HepG2 (cell line): ENCODE data around the gene PDIK1L. TPM values are rescaled to one million over a fixed set of nuclear protein-coding genes. Genes with fewer than 3 reads are reported as not detected.

Source experiments
- LCORL ChIP-seq, 2 experiments: fragments of 450-650 bp in 1 of 2; sonication (generic) in 1 of 2; formaldehyde crosslinking in 1 of 2; IDR thresholded peaks; 2 replicates each; pipeline versions ENCODE4 v1.5.0 to v1.6.1; 2017 to 2020; ENCODE audit warnings: antibody characterized with exemption in 1 of 2, missing genetic modification reagents in 1 of 2
- MED8 ChIP-seq: sonication (generic); formaldehyde crosslinking; IDR thresholded peaks from 2 replicates; pipeline ENCODE4 v1.8.1; 2023; ENCODE audit warnings: mild to moderate bottlenecking, missing genetic modification reagents; ENCODE audit not compliant: insufficient replicate concordance
- MIER2 ChIP-seq: IDR thresholded peaks from 2 replicates; pipeline ENCODE4 v1.6.1; 2016; ENCODE audit warnings: missing biosample characterization, missing genetic modification reagents
- NR1H2 ChIP-seq: sonication (generic); formaldehyde crosslinking; IDR thresholded peaks from 2 replicates; pipeline ENCODE4 v1.8.1; 2022; ENCODE audit warnings: low read depth, missing genetic modification reagents, borderline replicate concordance
- NR2C2 ChIP-seq: sonication (generic); formaldehyde crosslinking; IDR thresholded peaks from 2 replicates; pipeline ENCODE4 v1.4.0; 2020; ENCODE audit warnings: missing genetic modification reagents, mild to moderate bottlenecking, moderate library complexity, borderline replicate concordance
- RXRB ChIP-seq: IDR thresholded peaks from 2 replicates; pipeline ENCODE4 v1.6.1; 2016; ENCODE audit warnings: borderline replicate concordance, missing genetic modification reagents, missing compliant biosample characterization
- TAF1 ChIP-seq: sonication (generic); formaldehyde crosslinking; IDR thresholded peaks from 2 replicates; pipeline ENCODE4 v1.4.0; 2020; ENCODE audit warnings: missing genetic modification reagents
- TCF7L2 ChIP-seq: IDR thresholded peaks from 2 replicates; pipeline ENCODE4 v1.6.1; 2011; ENCODE audit warnings: mild to moderate bottlenecking, low read depth, low read length, moderate library complexity
- ZBTB7A ChIP-seq: sonication (generic); formaldehyde crosslinking; IDR thresholded peaks from 2 replicates; pipeline ENCODE4 v1.8.0; 2022; ENCODE audit warnings: mild to moderate bottlenecking, missing genetic modification reagents
- ZNF44 ChIP-seq: sonication (generic); formaldehyde crosslinking; IDR thresholded peaks from 2 replicates; pipeline ENCODE4 v1.5.1; 2020; ENCODE audit warnings: mild to moderate bottlenecking, missing genetic modification reagents
- ZNF558 ChIP-seq: sonication (generic); formaldehyde crosslinking; IDR thresholded peaks from 2 replicates; pipeline ENCODE4 v1.9.0; 2022; ENCODE audit warnings: mild to moderate bottlenecking, missing genetic modification reagents, borderline replicate concordance
- ZNF768 ChIP-seq: sonication (generic); formaldehyde crosslinking; IDR thresholded peaks from 2 replicates; pipeline ENCODE4 v1.4.0; 2020; ENCODE audit warnings: missing genetic modification reagents
- ZNF788 ChIP-seq: sonication (generic); formaldehyde crosslinking; IDR thresholded peaks from 2 replicates; pipeline ENCODE4 v1.5.0; 2020; ENCODE audit warnings: mild to moderate bottlenecking, missing genetic modification reagents, borderline replicate concordance
- ZSCAN25 ChIP-seq: sonication (generic); formaldehyde crosslinking; IDR thresholded peaks from 2 replicates; pipeline ENCODE4 v1.8.0; 2022; ENCODE audit warnings: mild to moderate bottlenecking, missing genetic modification reagents
- polyA plus RNA-seq, 8 experiments: library from polyadenylated mRNA; depleted of rRNA in 3 of 8; stranded (reverse) in 7 of 8; unstranded in 1 of 8; fragments of >200 nt; fragmentation: Illumina TruSeq in 4 of 8; extraction: Trizol in 4 of 8; gene quantifications; 2 replicates each; pipeline versions ENCODE4 v1.2.1 to v1.2.3, GENCODE V29; 2011 to 2016; ENCODE audit warnings: low read depth in 4 of 8, missing spikeins in 1 of 8, mixed read lengths in 1 of 8; ENCODE audit not compliant: insufficient read depth in 1 of 8
- total RNA-seq, 5 experiments: library from RNA; depleted of rRNA; stranded (reverse); fragments of >200 nt; fragmentation: Illumina TruSeq; extraction: Trizol; gene quantifications; 2 replicates each; pipeline ENCODE4 v1.2.3, GENCODE V29; 2016; ENCODE audit warnings: low read depth in 1 of 5
- TF ChIP-seq, protein P1 (sequence below): sonication (generic); formaldehyde crosslinking; IDR thresholded peaks from 2 replicates; pipeline ENCODE4 v1.5.0; 2020; ENCODE audit warnings: mild to moderate bottlenecking, missing genetic modification reagents
- TF ChIP-seq, protein P2 (sequence below): sonication (generic); formaldehyde crosslinking; IDR thresholded peaks from 2 replicates; pipeline ENCODE4 v1.4.0; 2020; ENCODE audit warnings: missing genetic modification reagents
- TF ChIP-seq, protein P3 (sequence below): sonication (generic); formaldehyde crosslinking; IDR thresholded peaks from 2 replicates; pipeline ENCODE4 v1.4.0; 2020; ENCODE audit warnings: mild to moderate bottlenecking, missing genetic modification reagents
- TF ChIP-seq, protein P4 (sequence below): sonication (generic); formaldehyde crosslinking; IDR thresholded peaks from 2 replicates; pipeline ENCODE4 v1.4.0; 2020; ENCODE audit warnings: missing genetic modification reagents, low read depth, mild to moderate bottlenecking, borderline replicate concordance
- TF ChIP-seq, protein P5 (sequence below): IDR thresholded peaks from 2 replicates; pipeline ENCODE4 v1.6.1; 2012; ENCODE audit warnings: low read length, improper control_type of control experiment

The PDIK1L gene
- total and polyA plus RNA-seq, 2 of the 13 experiments (the other 11 are each of a cell fraction or from before 2014, with no cell fraction given), result 1.9 to 4.6 TPM

DNA sequence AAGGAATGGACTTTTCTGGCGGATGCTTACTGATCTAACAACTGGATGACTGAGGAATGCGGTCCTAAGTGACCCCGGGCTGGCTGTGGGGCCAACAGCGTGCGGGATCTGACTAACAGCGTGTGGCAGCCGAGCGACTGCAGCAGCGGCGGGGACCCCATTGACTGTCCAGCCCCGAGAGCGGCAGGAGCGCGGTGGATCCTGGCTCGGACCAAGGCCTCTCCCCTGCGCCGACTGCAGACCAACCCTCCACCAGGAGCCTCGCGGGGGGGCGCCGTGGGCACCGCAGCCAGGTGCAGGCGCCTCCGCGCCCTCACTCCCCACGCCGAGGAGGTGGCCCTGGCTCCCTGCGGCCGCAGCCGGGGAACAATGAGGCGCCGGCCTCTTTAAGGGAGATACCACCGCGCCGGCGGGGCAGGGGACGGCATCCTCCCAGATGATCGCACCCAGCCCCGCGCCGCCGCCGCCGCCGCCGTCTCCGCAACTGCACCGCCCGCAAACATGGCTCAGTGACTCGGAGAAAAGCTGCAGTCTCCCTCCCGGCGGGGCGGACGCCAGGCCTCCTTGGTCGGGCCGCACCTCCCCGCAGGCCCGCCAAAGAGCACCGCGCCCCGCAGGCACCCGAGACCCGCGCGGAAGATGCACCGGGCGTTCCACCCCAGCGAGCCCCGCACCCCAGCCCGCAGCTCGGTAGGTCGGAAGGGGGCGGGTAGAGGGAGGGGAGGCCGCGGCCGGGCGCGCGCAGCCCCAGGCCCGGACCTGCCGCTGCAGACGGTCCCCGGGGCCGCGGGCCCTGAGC is 694 bp upstream of the PDIK1L start (continued):
- TF ChIP-seq, protein P1, sequence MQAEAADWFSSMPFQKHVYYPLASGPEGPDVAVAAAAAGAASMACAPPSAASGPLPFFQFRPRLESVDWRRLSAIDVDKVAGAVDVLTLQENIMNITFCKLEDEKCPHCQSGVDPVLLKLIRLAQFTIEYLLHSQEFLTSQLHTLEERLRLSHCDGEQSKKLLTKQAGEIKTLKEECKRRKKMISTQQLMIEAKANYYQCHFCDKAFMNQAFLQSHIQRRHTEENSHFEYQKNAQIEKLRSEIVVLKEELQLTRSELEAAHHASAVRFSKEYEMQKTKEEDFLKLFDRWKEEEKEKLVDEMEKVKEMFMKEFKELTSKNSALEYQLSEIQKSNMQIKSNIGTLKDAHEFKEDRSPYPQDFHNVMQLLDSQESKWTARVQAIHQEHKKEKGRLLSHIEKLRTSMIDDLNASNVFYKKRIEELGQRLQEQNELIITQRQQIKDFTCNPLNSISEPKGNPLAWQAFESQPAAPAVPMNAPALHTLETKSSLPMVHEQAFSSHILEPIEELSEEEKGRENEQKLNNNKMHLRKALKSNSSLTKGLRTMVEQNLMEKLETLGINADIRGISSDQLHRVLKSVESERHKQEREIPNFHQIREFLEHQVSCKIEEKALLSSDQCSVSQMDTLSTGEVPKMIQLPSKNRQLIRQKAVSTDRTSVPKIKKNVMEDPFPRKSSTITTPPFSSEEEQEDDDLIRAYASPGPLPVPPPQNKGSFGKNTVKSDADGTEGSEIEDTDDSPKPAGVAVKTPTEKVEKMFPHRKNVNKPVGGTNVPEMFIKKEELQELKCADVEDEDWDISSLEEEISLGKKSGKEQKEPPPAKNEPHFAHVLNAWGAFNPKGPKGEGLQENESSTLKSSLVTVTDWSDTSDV (CRISPR knock-in tag), result no peak
- TF ChIP-seq, protein P2, sequence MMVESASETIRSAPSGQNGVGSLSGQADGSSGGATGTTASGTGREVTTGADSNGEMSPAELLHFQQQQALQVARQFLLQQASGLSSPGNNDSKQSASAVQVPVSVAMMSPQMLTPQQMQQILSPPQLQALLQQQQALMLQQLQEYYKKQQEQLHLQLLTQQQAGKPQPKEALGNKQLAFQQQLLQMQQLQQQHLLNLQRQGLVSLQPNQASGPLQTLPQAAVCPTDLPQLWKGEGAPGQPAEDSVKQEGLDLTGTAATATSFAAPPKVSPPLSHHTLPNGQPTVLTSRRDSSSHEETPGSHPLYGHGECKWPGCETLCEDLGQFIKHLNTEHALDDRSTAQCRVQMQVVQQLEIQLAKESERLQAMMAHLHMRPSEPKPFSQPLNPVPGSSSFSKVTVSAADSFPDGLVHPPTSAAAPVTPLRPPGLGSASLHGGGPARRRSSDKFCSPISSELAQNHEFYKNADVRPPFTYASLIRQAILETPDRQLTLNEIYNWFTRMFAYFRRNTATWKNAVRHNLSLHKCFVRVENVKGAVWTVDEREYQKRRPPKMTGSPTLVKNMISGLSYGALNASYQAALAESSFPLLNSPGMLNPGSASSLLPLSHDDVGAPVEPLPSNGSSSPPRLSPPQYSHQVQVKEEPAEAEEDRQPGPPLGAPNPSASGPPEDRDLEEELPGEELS (CRISPR knock-in tag), result no peak; the same call in 1 of the 2 replicates
- TF ChIP-seq MED8, result no peak
- TF ChIP-seq ZNF768 (CRISPR knock-in tag), result peak; percentile 41; the same call in 1 of the 2 replicates
- TF ChIP-seq, protein P3, sequence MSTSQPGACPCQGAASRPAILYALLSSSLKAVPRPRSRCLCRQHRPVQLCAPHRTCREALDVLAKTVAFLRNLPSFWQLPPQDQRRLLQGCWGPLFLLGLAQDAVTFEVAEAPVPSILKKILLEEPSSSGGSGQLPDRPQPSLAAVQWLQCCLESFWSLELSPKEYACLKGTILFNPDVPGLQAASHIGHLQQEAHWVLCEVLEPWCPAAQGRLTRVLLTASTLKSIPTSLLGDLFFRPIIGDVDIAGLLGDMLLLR (CRISPR knock-in tag), result 0 out of 2 replicates have a peak, but pooled peaks have one; percentile 31
- no peak for TF ChIP-seq ZBTB7A
- TF ChIP-seq ZSCAN25, result peak; percentile 83
- TF ChIP-seq ZNF558, result no peak
- TF ChIP-seq NR2C2 (CRISPR knock-in tag), result peak; percentile 9; the same call in 1 of the 2 replicates
- TF ChIP-seq RXRB (CRISPR knock-in tag), result peak; percentile 38
- TF ChIP-seq ZNF44, result no peak
- TF ChIP-seq ZNF788 (CRISPR knock-in tag), result 0 out of 2 replicates have a peak, but pooled peaks have one; percentile 63
- TF ChIP-seq, protein P4, sequence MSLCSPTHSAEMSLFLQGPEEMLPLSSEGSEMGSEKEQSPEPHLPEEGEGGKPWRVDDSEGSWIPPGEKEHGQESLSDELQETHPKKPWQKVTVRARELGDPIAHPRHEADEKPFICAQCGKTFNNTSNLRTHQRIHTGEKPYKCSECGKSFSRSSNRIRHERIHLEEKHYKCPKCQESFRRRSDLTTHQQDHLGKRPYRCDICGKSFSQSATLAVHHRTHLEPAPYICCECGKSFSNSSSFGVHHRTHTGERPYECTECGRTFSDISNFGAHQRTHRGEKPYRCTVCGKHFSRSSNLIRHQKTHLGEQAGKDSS, result no peak
- no peak for TF ChIP-seq MIER2 (CRISPR knock-in tag)
- TF ChIP-seq, protein P5, sequence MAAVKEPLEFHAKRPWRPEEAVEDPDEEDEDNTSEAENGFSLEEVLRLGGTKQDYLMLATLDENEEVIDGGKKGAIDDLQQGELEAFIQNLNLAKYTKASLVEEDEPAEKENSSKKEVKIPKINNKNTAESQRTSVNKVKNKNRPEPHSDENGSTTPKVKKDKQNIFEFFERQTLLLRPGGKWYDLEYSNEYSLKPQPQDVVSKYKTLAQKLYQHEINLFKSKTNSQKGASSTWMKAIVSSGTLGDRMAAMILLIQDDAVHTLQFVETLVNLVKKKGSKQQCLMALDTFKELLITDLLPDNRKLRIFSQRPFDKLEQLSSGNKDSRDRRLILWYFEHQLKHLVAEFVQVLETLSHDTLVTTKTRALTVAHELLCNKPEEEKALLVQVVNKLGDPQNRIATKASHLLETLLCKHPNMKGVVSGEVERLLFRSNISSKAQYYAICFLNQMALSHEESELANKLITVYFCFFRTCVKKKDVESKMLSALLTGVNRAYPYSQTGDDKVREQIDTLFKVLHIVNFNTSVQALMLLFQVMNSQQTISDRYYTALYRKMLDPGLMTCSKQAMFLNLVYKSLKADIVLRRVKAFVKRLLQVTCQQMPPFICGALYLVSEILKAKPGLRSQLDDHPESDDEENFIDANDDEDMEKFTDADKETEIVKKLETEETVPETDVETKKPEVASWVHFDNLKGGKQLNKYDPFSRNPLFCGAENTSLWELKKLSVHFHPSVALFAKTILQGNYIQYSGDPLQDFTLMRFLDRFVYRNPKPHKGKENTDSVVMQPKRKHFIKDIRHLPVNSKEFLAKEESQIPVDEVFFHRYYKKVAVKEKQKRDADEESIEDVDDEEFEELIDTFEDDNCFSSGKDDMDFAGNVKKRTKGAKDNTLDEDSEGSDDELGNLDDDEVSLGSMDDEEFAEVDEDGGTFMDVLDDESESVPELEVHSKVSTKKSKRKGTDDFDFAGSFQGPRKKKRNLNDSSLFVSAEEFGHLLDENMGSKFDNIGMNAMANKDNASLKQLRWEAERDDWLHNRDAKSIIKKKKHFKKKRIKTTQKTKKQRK, result no peak
- TF ChIP-seq LCORL (IDR thresholded peaks at IDR 0.05), result no peak
- no peak for TF ChIP-seq LCORL (CRISPR knock-in tag; IDR thresholded peaks at IDR 0.05)
- TF ChIP-seq TCF7L2, result no peak
- TF ChIP-seq NR1H2, result no peak
- TF ChIP-seq TAF1 (CRISPR knock-in tag), result peak; percentile 73
